HG03520 (cell line): ENCODE results near the gene GAS7.

Experiments
- ATAC-seq: cut with Tn5 transposase; IDR thresholded peaks from one replicate; pipeline ENCODE4 v1.9.1; 2021; ENCODE audit warnings: mild to moderate bottlenecking, moderate library complexity; ENCODE audit not compliant: unreplicated experiment

The GAS7 gene

GRCh38 chr17:10139577-10139976 is 58.8 kb downstream of the GAS7 start:
- ATAC-seq = no peak

GRCh38 chr17:10136258-10136981 is 62.0 kb downstream of the GAS7 start:
- ATAC-seq = no peak

- no peak for ATAC-seq
These were observed 62.7 kb downstream of the GAS7 start for GRCh38 chr17:10135539-10136257.

GRCh38 chr17:10130677-10131076 is 67.7 kb downstream of the GAS7 start:
- no peak for ATAC-seq

- ATAC-seq = no peak
These were observed 68.1 kb downstream of the GAS7 start for GRCh38 chr17:10130263-10130662.

- no peak for ATAC-seq
These were observed 70.5 kb downstream of the GAS7 start for GRCh38 chr17:10127819-10128425.

GRCh38 chr17:10126616-10127501 is 71.5 kb downstream of the GAS7 start:
- ATAC-seq = no peak

- ATAC-seq = no peak
These were observed 72.2 kb downstream of the GAS7 start for GRCh38 chr17:10126276-10126615.

GRCh38 chr17:10125531-10126275 is 72.7 kb downstream of the GAS7 start:
- no peak for ATAC-seq

- ATAC-seq = no peak
These were observed 75.3 kb downstream of the GAS7 start for GRCh38 chr17:10123093-10123492.

GRCh38 chr17:10121971-10122707 is 76.3 kb downstream of the GAS7 start:
- no peak for ATAC-seq

- no peak for ATAC-seq
These were observed 77.7 kb downstream of the GAS7 start for GRCh38 chr17:10120749-10121148.

GRCh38 chr17:10120109-10120485 is 78.3 kb downstream of the GAS7 start:
- no peak for ATAC-seq

- no peak for ATAC-seq
These were observed 79.0 kb downstream of the GAS7 start for GRCh38 chr17:10119203-10120108.

GRCh38 chr17:10118788-10119130 is 79.6 kb downstream of the GAS7 start:
- no peak for ATAC-seq

- no peak for ATAC-seq
These were observed 80.8 kb downstream of the GAS7 start for GRCh38 chr17:10117581-10118001.

- ATAC-seq = no peak
These were observed 81.5 kb downstream of the GAS7 start for GRCh38 chr17:10116753-10117420.

- no peak for ATAC-seq
These were observed 82.1 kb downstream of the GAS7 start for GRCh38 chr17:10116267-10116666.
